Esophagus muscularis mucosa (tissue), 3 donors: ENCODE measurements around the gene DIP2B.

ENCODE experiments used
- CTCF ChIP-seq, 3 experiments: fragments of 200-600 bp in 2 of 3; fragments of 450-650 bp in 1 of 3; sonication (generic) in 2 of 3; IDR thresholded peaks; one replicate each; pipeline ENCODE4 v1.5.1; 2017 to 2019; ENCODE audit warnings: antibody characterized with exemption in 3 of 3, mild to moderate bottlenecking in 2 of 3, moderate library complexity in 1 of 3
- POLR2A ChIP-seq: fragments of 450-650 bp; IDR thresholded peaks from one replicate; pipeline ENCODE4 v1.6.1; 2017; ENCODE audit warnings: antibody characterized with exemption, moderate library complexity, mild to moderate bottlenecking, low read depth
- POLR2AphosphoS5 ChIP-seq, 2 donors: sonication (generic); formaldehyde crosslinking; IDR thresholded peaks; one replicate each; pipeline ENCODE4 v1.6.1; 2017; ENCODE audit warnings: antibody characterized with exemption in 2 of 2

DNA sequence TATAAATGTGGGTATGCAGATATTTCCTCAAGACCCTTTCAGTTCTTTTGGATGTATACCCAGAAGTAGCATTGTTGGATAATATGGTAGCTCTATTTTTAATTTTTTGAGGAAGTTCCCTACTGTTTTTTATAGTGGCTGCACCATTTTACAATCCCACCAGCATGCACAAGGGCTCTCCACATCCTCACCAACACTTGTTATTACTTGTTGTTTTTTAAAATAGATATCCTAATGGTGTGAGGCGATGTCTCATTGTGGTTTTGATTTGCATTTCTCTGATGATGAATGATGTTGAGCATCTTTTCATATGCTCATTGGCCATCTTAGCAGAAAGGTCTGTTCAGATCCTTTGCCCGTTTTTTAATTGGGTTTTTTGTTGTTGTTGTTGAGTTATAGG is 47.1 kb downstream of the DIP2B start:
- TF ChIP-seq CTCF (IDR thresholded peaks at IDR 0.05), result no peak
- no peak for TF ChIP-seq POLR2AphosphoS5 (IDR thresholded peaks at IDR 0.05)
- TF ChIP-seq POLR2A, result no peak
